Endothelial cell of umbilical vein (primary cell): ENCODE data around the gene PTPN9.

Source experiments
- EZH2 ChIP-seq: IDR thresholded peaks from 2 replicates; pipeline ENCODE4 v1.6.1; 2012; ENCODE audit warnings: borderline replicate concordance, low read depth, mild to moderate bottlenecking, moderate library complexity, low read length, inconsistent platforms; ENCODE audit not compliant: severe bottlenecking
- FOS ChIP-seq: IDR thresholded peaks from 2 replicates; pipeline ENCODE4 v1.6.1; 2011; ENCODE audit warnings: mild to moderate bottlenecking, low read length, moderate library complexity, borderline replicate concordance; ENCODE audit not compliant: insufficient read depth
- MYC ChIP-seq: IDR thresholded peaks from one replicate; pipeline ENCODE4 v1.6.1; 2011; ENCODE audit warnings: mild to moderate bottlenecking, low read depth, low read length
- POLR2A ChIP-seq: IDR thresholded peaks from 2 replicates; pipeline ENCODE4 v1.6.1; 2012; ENCODE audit warnings: low read depth, mild to moderate bottlenecking, control low read depth, low read length
- TF ChIP-seq, protein P1 (sequence below), 2 donors: IDR thresholded peaks; 1 replicate in 1 of 2; 2 replicates in 1 of 2; pipeline ENCODE4 v1.5.1; 2011; ENCODE audit warnings: low read length in 2 of 2, mild to moderate bottlenecking in 2 of 2, moderate library complexity in 2 of 2, control low read depth in 1 of 2, inconsistent platforms in 1 of 2, low read depth in 1 of 2; ENCODE audit not compliant: insufficient read depth in 1 of 2; ENCODE audit errors: extremely low read depth in 1 of 2

DNA sequence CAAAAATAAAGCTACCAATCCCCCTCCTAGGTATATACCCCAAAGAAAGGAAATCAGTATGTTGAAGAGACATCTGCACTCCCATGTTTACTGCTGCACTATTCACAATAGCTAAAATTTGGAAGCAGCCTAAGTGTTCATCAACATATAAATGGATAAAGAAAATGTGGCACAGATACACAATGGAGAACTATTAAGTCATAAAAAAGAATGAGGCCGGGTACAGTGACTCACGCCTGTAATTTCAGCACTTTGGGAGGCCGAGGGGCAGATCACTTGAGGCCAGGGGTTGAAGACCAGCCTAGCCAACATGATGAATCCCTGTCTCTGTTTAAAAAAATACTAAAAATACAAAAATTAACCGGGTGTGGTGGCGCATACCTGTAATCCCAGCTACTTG lies 10.0 kb upstream of the PTPN9 start:
- TF ChIP-seq, protein P1, sequence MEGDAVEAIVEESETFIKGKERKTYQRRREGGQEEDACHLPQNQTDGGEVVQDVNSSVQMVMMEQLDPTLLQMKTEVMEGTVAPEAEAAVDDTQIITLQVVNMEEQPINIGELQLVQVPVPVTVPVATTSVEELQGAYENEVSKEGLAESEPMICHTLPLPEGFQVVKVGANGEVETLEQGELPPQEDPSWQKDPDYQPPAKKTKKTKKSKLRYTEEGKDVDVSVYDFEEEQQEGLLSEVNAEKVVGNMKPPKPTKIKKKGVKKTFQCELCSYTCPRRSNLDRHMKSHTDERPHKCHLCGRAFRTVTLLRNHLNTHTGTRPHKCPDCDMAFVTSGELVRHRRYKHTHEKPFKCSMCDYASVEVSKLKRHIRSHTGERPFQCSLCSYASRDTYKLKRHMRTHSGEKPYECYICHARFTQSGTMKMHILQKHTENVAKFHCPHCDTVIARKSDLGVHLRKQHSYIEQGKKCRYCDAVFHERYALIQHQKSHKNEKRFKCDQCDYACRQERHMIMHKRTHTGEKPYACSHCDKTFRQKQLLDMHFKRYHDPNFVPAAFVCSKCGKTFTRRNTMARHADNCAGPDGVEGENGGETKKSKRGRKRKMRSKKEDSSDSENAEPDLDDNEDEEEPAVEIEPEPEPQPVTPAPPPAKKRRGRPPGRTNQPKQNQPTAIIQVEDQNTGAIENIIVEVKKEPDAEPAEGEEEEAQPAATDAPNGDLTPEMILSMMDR (IDR thresholded peaks at IDR 0.05; ENCODE audit: extremely low read depth in 1 of 2, insufficient read depth in 1 of 2, low read depth in 1 of 2, low read length in 2 of 2), result no peak
- no peak for TF ChIP-seq MYC
- no peak for TF ChIP-seq POLR2A
- no peak for TF ChIP-seq EZH2
- no peak for TF ChIP-seq FOS
